HFF-Myc (cell line): ENCODE data around the gene DMD.

Experiments used
- DNase-seq: peaks from one replicate; pipeline ENCODE4 v3.0.0-alpha.2; 2011; ENCODE audit warnings: low read depth; ENCODE audit errors: extremely low read depth
- H3K4me3 ChIP-seq: replicated peaks from 2 replicates; pipeline ENCODE4 v1.5.1; 2011; ENCODE audit warnings: low read depth, mild to moderate bottlenecking, control low read depth, low read length
- CTCF ChIP-seq: IDR thresholded peaks from 2 replicates; pipeline ENCODE4 v1.5.1; 2012; ENCODE audit warnings: mild to moderate bottlenecking, low read depth, low read length, control low read depth; ENCODE audit errors: missing control alignments

Gene DMD

GRCh38 chrX:31258166-31258565 is 1953.2 kb downstream of the DMD start:
- TF ChIP-seq CTCF: no peak
- DNase-seq: no peak
- no peak overlapping the region for H3K4me3 ChIP-seq

GRCh38 chrX:31255310-31256033 is 1955.9 kb downstream of the DMD start:
- TF ChIP-seq CTCF: no peak
- no peak for DNase-seq
- H3K4me3 ChIP-seq: no peak overlapping the region

- DNase-seq: no peak
- no peak overlapping the region for H3K4me3 ChIP-seq
- no peak for TF ChIP-seq CTCF
Measured at GRCh38 chrX:31252133-31252532, 1959.2 kb downstream of the DMD start.

GRCh38 chrX:31251336-31251735 is 1960.0 kb downstream of the DMD start:
- no peak overlapping the region for H3K4me3 ChIP-seq
- DNase-seq: no peak
- TF ChIP-seq CTCF: no peak

- DNase-seq: no peak
- H3K4me3 ChIP-seq: no peak overlapping the region
- TF ChIP-seq CTCF: no peak
Measured at GRCh38 chrX:31245714-31246113, 1965.6 kb downstream of the DMD start.

- no peak for TF ChIP-seq CTCF
- no peak overlapping the region for H3K4me3 ChIP-seq
- no peak for DNase-seq
Measured at GRCh38 chrX:31243804-31244203, 1967.5 kb downstream of the DMD start.

GRCh38 chrX:31240982-31241381 is 1970.4 kb downstream of the DMD start:
- H3K4me3 ChIP-seq: no peak overlapping the region
- no peak for TF ChIP-seq CTCF
- DNase-seq: no peak
